B cell (primary cell): Measurements from ENCODE around the gene ADO. TPM values are rescaled to one million over a fixed set of nuclear protein-coding genes. Genes with fewer than 3 reads are reported as not detected.

Experiments used
- ATAC-seq: fragments of 200-7000 bp; cut with Tn5 transposase; one replicate; pipeline ENCODE4 v1.10.0; 2021; ENCODE audit warnings: low read depth, mild to moderate bottlenecking, moderate number of reproducible peaks, moderate library complexity
- CTCF ChIA-PET: fragments of 350-600 bp; sonication (Branson Sonifier 250); formaldehyde crosslinking; loops from one replicate; lab custom pipeline; 2021; ENCODE audit warnings: antibody characterized with exemption, inconsistent platforms; lab: Charles Lee
- POLR2A ChIA-PET: fragments of 350-600 bp; sonication (Branson Sonifier 250); formaldehyde crosslinking; loops from one replicate; lab custom pipeline; 2021; ENCODE audit warnings: antibody characterized with exemption; lab: Charles Lee
- DNase-seq: peaks from one replicate; pipeline ENCODE4 v3.0.0; 2013
- H2AFZ ChIP-seq: 2 replicates; pipeline ENCODE4 v1.6.1; 2012; ENCODE audit warnings: mild to moderate bottlenecking, low read depth, low read length; ENCODE audit not compliant: insufficient read depth, poor library complexity, severe bottlenecking
- H3K27ac ChIP-seq, 2 donors: 1 replicate in 1 of 2; 2 replicates in 1 of 2; pipeline ENCODE4 v1.5.1; 2012 to 2013; ENCODE audit warnings: low read length in 2 of 2, mild to moderate bottlenecking in 2 of 2, moderate library complexity in 1 of 2
- H3K27me3 ChIP-seq, 4 experiments: fragments of 200-600 bp in 1 of 4; sonication (generic) in 1 of 4; replicated peaks in 1 of 4; 1 replicate in 2 of 4; 2 replicates in 2 of 4; pipeline versions ENCODE4 v1.6.1 to v1.7.0; 2013 to 2016; ENCODE audit warnings: low read length in 3 of 4, mild to moderate bottlenecking in 2 of 4, mixed read lengths in 1 of 4, moderate library complexity in 1 of 4; ENCODE audit not compliant: insufficient read depth in 4 of 4, control insufficient read depth in 3 of 4; ENCODE audit errors: control extremely low read depth in 1 of 4
- H3K36me3 ChIP-seq, 2 experiments: replicated peaks in 1 of 2; 1 replicate in 1 of 2; 2 replicates in 1 of 2; pipeline versions ENCODE4 v1.6.1 to v1.7.1; 2013; ENCODE audit warnings: low read length in 1 of 2; ENCODE audit not compliant: insufficient read depth in 2 of 2, control insufficient read depth in 1 of 2; ENCODE audit errors: control extremely low read depth in 1 of 2, extremely low read depth in 1 of 2
- H3K4me1 ChIP-seq, 2 donors: fragments of 200-600 bp in 1 of 2; sonication (generic) in 1 of 2; 1 replicate in 1 of 2; 2 replicates in 1 of 2; pipeline versions ENCODE4 v1.5.1 to v1.6.1; 2013 to 2017; ENCODE audit warnings: low read length in 2 of 2; ENCODE audit not compliant: control insufficient read depth in 2 of 2, insufficient read depth in 2 of 2
- H3K4me2 ChIP-seq: replicated peaks from 2 replicates; pipeline ENCODE3; 2012; ENCODE audit warnings: mild to moderate bottlenecking, low read depth, low read length; ENCODE audit not compliant: poor library complexity, severe bottlenecking
- H3K4me3 ChIP-seq, 5 experiments: fragments of 200-600 bp in 1 of 5; sonication (generic) in 1 of 5; 1 replicate in 3 of 5; 2 replicates in 2 of 5; pipeline versions ENCODE4 v1.5.1 to v1.7.0; 2011 to 2016; ENCODE audit warnings: low read length in 4 of 5, mild to moderate bottlenecking in 4 of 5, low read depth in 2 of 5, control low read depth in 1 of 5, moderate library complexity in 1 of 5; ENCODE audit not compliant: insufficient read depth in 1 of 5; ENCODE audit errors: control extremely low read depth in 1 of 5, extremely low read depth in 1 of 5
- H3K79me2 ChIP-seq: fragments of 200-600 bp; sonication (generic); one replicate; pipeline ENCODE4 v1.6.0; 2016; ENCODE audit warnings: low read length; ENCODE audit not compliant: control insufficient read depth, insufficient read depth
- H3K9ac ChIP-seq: fragments of 200-600 bp; sonication (generic); 2 replicates; pipeline ENCODE4 v1.6.1; 2017; ENCODE audit warnings: mild to moderate bottlenecking, low read length, moderate library complexity
- H3K9me3 ChIP-seq, 3 donors: one replicate each; pipeline versions ENCODE4 v1.6.1 to v1.7.1; 2013; ENCODE audit warnings: low read length in 2 of 3; ENCODE audit not compliant: control insufficient read depth in 2 of 3, insufficient read depth in 1 of 3; ENCODE audit errors: control extremely low read depth in 1 of 3
- H4K20me1 ChIP-seq: 2 replicates; pipeline ENCODE4 v1.6.0; 2012; ENCODE audit warnings: mild to moderate bottlenecking, low read length; ENCODE audit not compliant: insufficient read depth, control insufficient read depth, poor library complexity, severe bottlenecking
- H3K27ac Mint-ChIP-seq: one replicate; pipeline ENCODE4 v1.8.0; 2021; ENCODE audit warnings: mixed read lengths
- H3K27me3 Mint-ChIP-seq: one replicate; pipeline ENCODE4 v1.8.0; 2021; ENCODE audit warnings: mixed read lengths
- H3K4me1 Mint-ChIP-seq: one replicate; pipeline ENCODE4 v1.8.0; 2021; ENCODE audit warnings: mixed read lengths
- H3K4me3 Mint-ChIP-seq: one replicate; pipeline ENCODE4 v1.8.0; 2021; ENCODE audit warnings: mixed read lengths
- H3K9me3 Mint-ChIP-seq: one replicate; pipeline ENCODE4 v1.8.0; 2022; ENCODE audit warnings: mixed read lengths; ENCODE audit not compliant: insufficient read depth
- CTCF ChIP-seq: fragments of 200-600 bp; IDR thresholded peaks from one replicate; pipeline ENCODE4 v1.8.0; 2022; ENCODE audit warnings: antibody characterized with exemption, mild to moderate bottlenecking
- EZH2 ChIP-seq: IDR thresholded peaks from 2 replicates; pipeline ENCODE4 v1.6.1; 2012; ENCODE audit warnings: borderline replicate concordance, low read depth, mild to moderate bottlenecking, moderate library complexity, low read length; ENCODE audit not compliant: insufficient read depth, poor library complexity, severe bottlenecking
- WGBS: methylation state at CpG from one replicate; pipeline ENCODE4 v1.1.5; 2013; ENCODE audit warnings: missing lambda C conversion rate; ENCODE audit not compliant: insufficient coverage; 5-methylcytosine and 5-hydroxymethylcytosine counted together
- intact Hi-C: fragments of 100-400 bp; cut with micrococcal nuclease; formaldehyde crosslinking; loops from one replicate; pipeline ENCODE4 v1.10.0; 2022
- polyA plus RNA-seq: library from polyadenylated mRNA; depleted of rRNA; stranded (reverse); fragments of >200 nt; gene quantifications from 2 replicates; pipeline ENCODE4 v1.2.3, GENCODE V29; 2012
- total RNA-seq, 2 donors: library from RNA; stranded (reverse); fragments of 120-200 nt in 1 of 2; gene quantifications; 1 replicate in 1 of 2; 2 replicates in 1 of 2; pipeline versions ENCODE4 v1.2.3 to v1.2.4, GENCODE V29; 2013 to 2022

Gene ADO
- total and polyA plus RNA-seq, 2 donors (not counting 1 experiment from before 2014, with no cell fraction given), result 9.4 to 18.4 TPM

- H3K79me2 ChIP-seq, result no peaks in the 10 kb centered on the region
- H3K9ac ChIP-seq, result no peak overlapping the region
- DNase-seq, result no peak
- ChIA-PET CTCF (interaction anchor here (1.6 kb wide), 1 partner anchor 9 kb away, joined by 4 read pairs; no protein-coding TSS in a partner anchor), POLR2A (no interaction called here)
- no peaks in the 10 kb centered on the region for H3K4me1 Mint-ChIP-seq
- H3K27me3 Mint-ChIP-seq, result no peaks in the 10 kb centered on the region
- no peaks in the 10 kb centered on the region for H4K20me1 ChIP-seq
- H3K4me2 ChIP-seq, result no peak overlapping the region
- intact Hi-C loops, result no loop called here
- no peak overlapping the region for H3K27ac ChIP-seq
- H3K36me3 ChIP-seq, result no peaks in the 10 kb centered on the region
- H3K27me3 ChIP-seq, result no peaks in the 10 kb centered on the region
- no peaks in the 10 kb centered on the region for H3K4me1 ChIP-seq
- H2AFZ ChIP-seq, result no peak overlapping the region
- no peak for TF ChIP-seq CTCF
- no peak for TF ChIP-seq EZH2
- H3K4me3 Mint-ChIP-seq, result no peak overlapping the region
- H3K27ac Mint-ChIP-seq, result no peak overlapping the region
- ATAC-seq, result no peak
- H3K9me3 ChIP-seq, result peaks cover 0 to 3% (median 0%) of the 10 kb centered on the region in 3 donors
- peaks cover 10% of the 10 kb centered on the region for H3K9me3 Mint-ChIP-seq
- 92% methylated on average over 6 of the region's 9 CpGs for WGBS
- no peak overlapping the region for H3K4me3 ChIP-seq
Measured at GRCh38 chr10:62788861-62789467, 15.6 kb upstream of the ADO start.

- H3K27ac ChIP-seq, result no peak overlapping the region
- Mint-ChIP-seq H3K4me3 (no peak overlapping the region), H3K27me3 (peaks cover 2% of the 10 kb centered on the region), H3K27ac (no peak overlapping the region), H3K4me1 (no peaks in the 10 kb centered on the region), H3K9me3 (peaks cover 6% of the 10 kb centered on the region)
- TF ChIP-seq CTCF (no peak), EZH2 (no peak)
- no peaks in the 10 kb centered on the region for H4K20me1 ChIP-seq
- no peaks in the 10 kb centered on the region for H3K4me1 ChIP-seq
- WGBS, result 93% methylated on average over 8 of the region's 14 CpGs
- POLR2A ChIA-PET, result no interaction called here
- no peak for ATAC-seq
- H3K4me2 ChIP-seq, result no peak overlapping the region
- no peaks in the 10 kb centered on the region for H3K27me3 ChIP-seq
- CTCF ChIA-PET, result interaction anchor here (0.9 kb wide), 1 partner anchor 12 kb away, joined by 3 read pairs; no protein-coding TSS in a partner anchor
- no peak overlapping the region for H3K4me3 ChIP-seq
- no peaks in the 10 kb centered on the region for H3K36me3 ChIP-seq
- peaks cover 0 to 3% (median 0%) of the 10 kb centered on the region in 3 donors for H3K9me3 ChIP-seq
- no peaks in the 10 kb centered on the region for H3K79me2 ChIP-seq
- intact Hi-C loops, result no loop called here
- no peak for DNase-seq
- no peak overlapping the region for H3K9ac ChIP-seq
- no peak overlapping the region for H2AFZ ChIP-seq
Measured at GRCh38 chr10:62790019-62790555, 14.4 kb upstream of the ADO start.
